ENCODE measurements around the gene HDDC2.

Gene HDDC2

GRCh38 chr6:125231574-125232343 is 70.0 kb downstream of the HDDC2 start:
- no peak for DNase-seq

GRCh38 chr6:125231133-125231532 is 70.6 kb downstream of the HDDC2 start:
- DNase-seq = no peak

- DNase-seq = no peak
Measured at GRCh38 chr6:125230674-125231073, 71.1 kb downstream of the HDDC2 start.

- DNase-seq = no peak
Measured at GRCh38 chr6:125228981-125229479, 72.7 kb downstream of the HDDC2 start.

- DNase-seq = no peak
Measured at GRCh38 chr6:125227244-125227643, 74.5 kb downstream of the HDDC2 start.

All from OCI-M1 (cell line).